GM12874 (cell line): ENCODE measurements around the gene TP53BP2.

Source experiments
- TF ChIP-seq, protein P1 (sequence below): IDR thresholded peaks from 2 replicates; pipeline ENCODE4 v1.5.1; 2011; ENCODE audit warnings: low read depth, mild to moderate bottlenecking, control low read depth, low read length, moderate library complexity; ENCODE audit not compliant: insufficient read depth

TP53BP2 gene

DNA sequence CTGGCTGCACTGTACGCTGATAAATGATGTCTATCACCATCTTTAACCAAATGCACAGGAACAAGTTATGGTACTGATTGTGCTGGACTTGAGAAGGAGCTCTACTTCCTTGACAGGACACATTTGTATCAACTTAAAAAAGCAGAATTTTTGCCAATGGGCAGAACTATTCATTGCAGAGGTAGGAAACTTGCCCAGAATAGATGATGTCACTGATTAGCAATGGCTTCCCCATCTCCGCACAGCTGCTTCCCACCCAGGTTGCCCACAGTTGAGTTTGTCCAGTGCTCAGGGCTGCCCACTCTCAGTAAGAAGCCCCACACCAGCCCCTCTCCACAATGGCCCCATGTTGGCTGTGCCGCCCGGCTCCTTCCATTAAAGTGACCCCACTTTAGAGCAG, 100.0 kb downstream of the TP53BP2 start:
- TF ChIP-seq, protein P1, sequence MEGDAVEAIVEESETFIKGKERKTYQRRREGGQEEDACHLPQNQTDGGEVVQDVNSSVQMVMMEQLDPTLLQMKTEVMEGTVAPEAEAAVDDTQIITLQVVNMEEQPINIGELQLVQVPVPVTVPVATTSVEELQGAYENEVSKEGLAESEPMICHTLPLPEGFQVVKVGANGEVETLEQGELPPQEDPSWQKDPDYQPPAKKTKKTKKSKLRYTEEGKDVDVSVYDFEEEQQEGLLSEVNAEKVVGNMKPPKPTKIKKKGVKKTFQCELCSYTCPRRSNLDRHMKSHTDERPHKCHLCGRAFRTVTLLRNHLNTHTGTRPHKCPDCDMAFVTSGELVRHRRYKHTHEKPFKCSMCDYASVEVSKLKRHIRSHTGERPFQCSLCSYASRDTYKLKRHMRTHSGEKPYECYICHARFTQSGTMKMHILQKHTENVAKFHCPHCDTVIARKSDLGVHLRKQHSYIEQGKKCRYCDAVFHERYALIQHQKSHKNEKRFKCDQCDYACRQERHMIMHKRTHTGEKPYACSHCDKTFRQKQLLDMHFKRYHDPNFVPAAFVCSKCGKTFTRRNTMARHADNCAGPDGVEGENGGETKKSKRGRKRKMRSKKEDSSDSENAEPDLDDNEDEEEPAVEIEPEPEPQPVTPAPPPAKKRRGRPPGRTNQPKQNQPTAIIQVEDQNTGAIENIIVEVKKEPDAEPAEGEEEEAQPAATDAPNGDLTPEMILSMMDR = no peak

DNA sequence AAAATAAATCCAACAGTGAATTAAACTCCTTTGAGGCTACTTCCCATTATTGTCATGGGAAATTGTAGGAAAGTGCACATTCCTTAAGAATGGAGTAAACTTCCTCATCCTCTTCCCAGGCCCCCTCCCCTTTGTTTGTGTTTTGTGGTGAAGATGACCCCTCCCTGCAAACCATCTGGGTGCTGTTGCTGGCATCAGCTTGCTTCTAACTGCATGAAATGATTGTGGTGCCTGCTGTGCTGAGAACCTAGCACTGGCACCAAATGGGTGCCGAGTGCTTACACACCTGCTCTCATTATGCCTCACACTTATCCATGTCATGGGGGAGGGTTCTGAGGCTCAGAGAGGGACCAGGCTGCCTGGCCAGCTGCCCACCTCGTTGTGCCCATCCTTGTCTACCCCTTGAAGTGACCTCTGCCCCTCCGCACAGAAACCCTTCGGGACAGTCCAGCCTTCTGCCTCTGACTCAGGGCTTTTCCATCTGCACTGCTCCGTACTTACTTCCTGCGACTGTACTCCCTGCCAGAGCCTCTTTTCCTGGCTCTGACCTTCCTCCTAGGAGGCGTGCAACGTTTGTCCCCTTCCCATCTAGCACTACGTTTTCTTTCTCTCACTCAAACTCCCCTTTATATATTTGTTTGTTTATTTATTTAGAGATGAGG, 102.8 kb downstream of the TP53BP2 start:
- TF ChIP-seq, protein P1 = no peak

DNA sequence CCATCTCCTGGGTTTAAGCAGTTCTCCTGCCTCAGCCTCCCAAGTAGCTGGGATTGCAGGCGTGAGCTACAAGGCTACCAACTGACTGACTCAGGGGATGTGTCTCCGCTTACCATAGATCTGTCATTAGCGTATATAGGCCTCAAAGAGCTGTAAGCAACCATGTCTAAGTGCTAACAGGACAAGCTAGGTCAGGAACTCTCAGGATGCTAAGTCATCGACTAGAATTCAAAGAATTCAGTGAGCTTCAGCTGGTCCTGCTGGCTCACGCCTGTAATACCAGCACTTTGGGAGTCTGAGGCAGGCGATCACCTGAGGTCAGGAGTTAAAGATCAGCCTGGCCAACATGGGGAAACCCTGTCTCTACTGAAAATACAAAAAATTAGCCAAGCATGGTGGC, 103.9 kb downstream of the TP53BP2 start:
- TF ChIP-seq, protein P1 = no peak

DNA sequence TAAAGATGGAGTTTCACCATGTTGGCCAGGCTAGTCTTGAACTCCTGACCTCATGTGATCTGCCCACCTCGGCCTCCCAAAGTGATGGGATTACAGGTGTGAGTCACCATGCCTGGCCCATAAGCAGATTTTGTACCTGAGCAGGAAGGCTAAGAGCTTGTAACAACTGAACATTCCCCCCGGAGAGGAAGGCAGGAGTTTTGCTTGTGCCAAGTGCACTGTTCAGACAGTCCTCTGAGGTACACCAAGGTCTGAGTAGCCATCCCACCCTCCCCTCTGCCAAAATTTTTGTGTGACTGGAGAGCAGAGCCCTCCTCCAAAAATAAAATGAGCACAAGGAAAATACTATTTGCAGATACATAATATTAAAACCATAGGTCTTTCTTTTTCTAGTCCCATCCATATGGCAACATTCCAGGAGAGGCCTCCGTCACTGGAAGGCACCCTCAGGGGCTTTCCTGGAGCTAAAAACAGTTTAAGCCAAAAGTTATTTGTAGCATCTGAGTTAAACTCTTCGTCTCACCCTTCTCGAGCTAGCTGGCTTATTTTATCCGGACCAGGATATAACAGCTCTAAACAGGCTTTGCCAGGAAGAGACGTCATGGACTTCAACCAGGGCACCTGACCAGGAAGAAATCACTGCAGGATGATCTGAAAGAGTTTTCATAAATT, 106.2 kb downstream of the TP53BP2 start:
- TF ChIP-seq, protein P1 = no peak

GRCh38 chr1:223738465-223739365, 107.0 kb downstream of the TP53BP2 start:
- TF ChIP-seq, protein P1 = no peak

DNA sequence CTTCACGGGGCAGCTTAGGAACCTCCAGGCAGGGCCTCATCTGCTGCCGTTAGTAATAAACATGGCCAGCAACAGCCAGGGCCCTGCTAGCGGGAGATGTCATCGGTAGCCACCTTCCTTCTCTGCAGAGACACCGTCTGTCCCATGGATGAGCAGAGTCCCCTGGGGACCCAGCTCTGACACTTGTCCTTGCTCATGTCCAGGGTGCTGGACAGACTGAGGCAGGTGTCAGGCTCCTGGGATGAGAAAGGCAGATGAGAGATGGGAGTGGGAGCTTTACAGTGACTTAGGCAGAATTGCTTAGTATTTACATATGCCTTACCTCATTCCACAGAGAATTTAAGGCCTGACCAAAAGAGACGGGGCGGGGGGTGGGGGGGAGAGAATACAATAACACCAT, 108.4 kb downstream of the TP53BP2 start:
- TF ChIP-seq, protein P1 = no peak
